Measurements from ENCODE around the gene MMP3.
"Not testable (repeated sequence)": the region's sequence is repeated elsewhere in the genome, so short reads cannot be mapped to it uniquely, and the experiment has no call there.

DNA sequence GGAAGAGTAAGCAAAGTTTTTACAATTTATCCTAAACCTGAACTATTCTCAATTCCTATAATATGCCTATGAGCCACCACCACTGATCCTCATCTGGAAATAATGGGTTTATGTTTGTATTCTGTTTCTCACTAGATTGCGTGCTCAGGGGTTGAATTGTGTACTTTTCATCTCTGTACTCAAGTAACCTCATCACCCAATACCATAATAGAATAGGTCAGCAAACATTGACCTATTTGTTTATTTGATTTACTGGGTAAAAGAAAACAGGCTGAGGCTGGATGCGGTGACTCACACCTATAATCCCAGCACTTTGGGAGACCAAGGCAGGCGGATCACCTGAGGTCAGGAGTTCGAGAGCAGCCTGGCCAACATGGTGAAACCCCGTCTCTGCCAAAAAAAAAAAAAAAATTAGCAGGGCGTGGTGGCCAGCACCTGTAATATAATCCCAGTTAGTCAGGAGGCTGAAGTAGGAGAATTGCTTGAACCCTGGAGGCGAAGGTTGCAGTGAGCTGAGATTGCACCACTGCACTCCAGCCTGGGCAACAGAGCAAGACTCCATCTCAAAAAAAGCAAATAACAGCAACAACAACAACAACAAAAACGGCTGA lies 26.1 kb upstream of the MMP3 start:
- TF ChIP-seq CTCF (IDR thresholded peaks at IDR 0.05 in 2 of 3, conservative IDR thresholded peaks at IDR 0.05 in 1 of 3; ENCODE audit: insufficient read depth in 2 of 3, low read depth in 1 of 3, low read length in 3 of 3); POLR2A (conservative IDR thresholded peaks at IDR 0.05); MLLT1 (IDR thresholded peaks at IDR 0.05): not testable (repeated sequence)
- TF ChIP-seq, protein P1, sequence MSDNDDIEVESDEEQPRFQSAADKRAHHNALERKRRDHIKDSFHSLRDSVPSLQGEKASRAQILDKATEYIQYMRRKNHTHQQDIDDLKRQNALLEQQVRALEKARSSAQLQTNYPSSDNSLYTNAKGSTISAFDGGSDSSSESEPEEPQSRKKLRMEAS (CRISPR knock-in tag; IDR thresholded peaks at IDR 0.05), result not testable (repeated sequence)
